H9 (cell line): ENCODE measurements around the gene BEGAIN. TPM values are rescaled to one million over a fixed set of nuclear protein-coding genes. Genes with fewer than 3 reads are reported as not detected.

Source experiments
- DNase-seq: peaks from one replicate; pipeline ENCODE4 v3.0.0-alpha.2; 2017
- H2AFZ ChIP-seq: one replicate; pipeline ENCODE4 v1.6.1; 2013; ENCODE audit warnings: mild to moderate bottlenecking, low read length, control low read depth, moderate library complexity
- H2AK5ac ChIP-seq: 2 replicates; pipeline ENCODE4 v1.6.1; 2013; ENCODE audit warnings: low read length, control low read depth, mixed read lengths; ENCODE audit not compliant: insufficient read length
- H2BK120ac ChIP-seq: one replicate; pipeline ENCODE4 v1.6.1; 2013; ENCODE audit warnings: low read depth, mild to moderate bottlenecking, low read length, control low read depth, inconsistent platforms; ENCODE audit not compliant: poor library complexity, severe bottlenecking
- H2BK12ac ChIP-seq: 2 replicates; pipeline ENCODE4 v1.6.1; 2013; ENCODE audit warnings: low read length, control low read depth, mixed read lengths, low read depth; ENCODE audit not compliant: insufficient read length
- H2BK15ac ChIP-seq: 2 replicates; pipeline ENCODE4 v1.6.1; 2013; ENCODE audit warnings: low read depth, low read length, control low read depth
- H2BK20ac ChIP-seq: one replicate; pipeline ENCODE4 v1.6.1; 2013; ENCODE audit warnings: low read depth, mild to moderate bottlenecking, low read length, control low read depth, inconsistent platforms; ENCODE audit not compliant: poor library complexity, severe bottlenecking
- H2BK5ac ChIP-seq: 2 replicates; pipeline ENCODE4 v1.6.1; 2013; ENCODE audit warnings: low read length, control low read depth, mixed read lengths; ENCODE audit not compliant: insufficient read length
- H3K14ac ChIP-seq: 2 replicates; pipeline ENCODE4 v1.6.1; 2013; ENCODE audit warnings: low read length, control low read depth; ENCODE audit not compliant: insufficient read depth
- H3K18ac ChIP-seq: 2 replicates; pipeline ENCODE4 v1.6.1; 2013; ENCODE audit warnings: low read depth, mild to moderate bottlenecking, mixed read lengths, low read length, control low read depth; ENCODE audit not compliant: insufficient read length
- H3K23ac ChIP-seq: 2 replicates; pipeline ENCODE4 v1.6.1; 2013; ENCODE audit warnings: low read length, control low read depth, mixed read lengths, low read depth; ENCODE audit not compliant: insufficient read length
- H3K23me2 ChIP-seq: 2 replicates; pipeline ENCODE4 v1.6.1; 2013; ENCODE audit warnings: low read depth, mild to moderate bottlenecking, mixed read lengths, low read length, control low read depth; ENCODE audit not compliant: insufficient read length, poor library complexity, severe bottlenecking
- H3K27ac ChIP-seq: 2 replicates; pipeline ENCODE4 v1.5.1; 2013; ENCODE audit warnings: low read length, control low read depth, mixed read lengths, low read depth; ENCODE audit not compliant: insufficient read length
- H3K27me3 ChIP-seq: 2 replicates; pipeline ENCODE4 v1.6.1; 2013; ENCODE audit warnings: low read length, control low read depth, inconsistent platforms; ENCODE audit not compliant: insufficient read depth
- H3K4ac ChIP-seq: 2 replicates; pipeline ENCODE4 v1.6.1; 2013; ENCODE audit warnings: low read depth, mild to moderate bottlenecking, control low read depth, inconsistent platforms, low read length, moderate library complexity
- H3K4me1 ChIP-seq: 2 replicates; pipeline ENCODE4 v1.6.1; 2013; ENCODE audit warnings: low read length, control low read depth, inconsistent platforms; ENCODE audit not compliant: insufficient read depth
- H3K4me2 ChIP-seq: 2 replicates; pipeline ENCODE4 v1.6.1; 2013; ENCODE audit warnings: low read length, control low read depth, mixed read lengths; ENCODE audit not compliant: insufficient read length, insufficient read depth
- H3K56ac ChIP-seq: 2 replicates; pipeline ENCODE4 v1.6.1; 2013; ENCODE audit warnings: low read depth, mild to moderate bottlenecking, mixed read lengths, low read length, control low read depth; ENCODE audit not compliant: insufficient read length
- H3K79me1 ChIP-seq: 2 replicates; pipeline ENCODE4 v1.6.1; 2013; ENCODE audit warnings: low read depth, mild to moderate bottlenecking, moderate library complexity, low read length, control low read depth, inconsistent platforms; ENCODE audit not compliant: insufficient read depth, poor library complexity, severe bottlenecking
- H3K79me2 ChIP-seq: 2 replicates; pipeline ENCODE4 v1.6.1; 2013; ENCODE audit warnings: low read length, control low read depth, inconsistent platforms; ENCODE audit not compliant: insufficient read depth
- H3K9ac ChIP-seq: 2 replicates; pipeline ENCODE4 v1.6.1; 2013; ENCODE audit warnings: low read length, control low read depth, mixed read lengths; ENCODE audit not compliant: insufficient read length; ENCODE audit errors: extremely low read depth
- H3K9me3 ChIP-seq: one replicate; pipeline ENCODE4 v1.6.1; 2013; ENCODE audit warnings: low read depth, low read length, inconsistent platforms; ENCODE audit not compliant: control insufficient read depth
- H3T11ph ChIP-seq: one replicate; pipeline ENCODE4 v1.6.1; 2013; ENCODE audit warnings: mild to moderate bottlenecking, low read length, control low read depth, inconsistent platforms
- H4K20me1 ChIP-seq: one replicate; pipeline ENCODE4 v1.6.1; 2013; ENCODE audit not compliant: control insufficient read depth, insufficient read length, insufficient read depth
- H4K5ac ChIP-seq: 2 replicates; pipeline ENCODE4 v1.6.1; 2013; ENCODE audit warnings: low read depth, mild to moderate bottlenecking, mixed read lengths, low read length, control low read depth; ENCODE audit not compliant: insufficient read length
- H4K8ac ChIP-seq: replicated peaks from 2 replicates; pipeline ENCODE4 v1.6.1; 2013; ENCODE audit warnings: low read length, control low read depth, mixed read lengths, low read depth; ENCODE audit not compliant: insufficient read length
- H4K91ac ChIP-seq: 2 replicates; pipeline ENCODE4 v1.6.1; 2013; ENCODE audit warnings: low read depth, mild to moderate bottlenecking, moderate library complexity, mixed read lengths, low read length, control low read depth; ENCODE audit not compliant: insufficient read length
- H3K27ac Mint-ChIP-seq, 3 experiments: 2 replicates in 2 of 3; 3 replicates in 1 of 3; pipeline ENCODE4 v1.8.0; 2020 to 2021; ENCODE audit warnings: mixed read lengths in 3 of 3, mild to moderate bottlenecking in 1 of 3, moderate library complexity in 1 of 3
- H3K27me3 Mint-ChIP-seq: 2 replicates; pipeline ENCODE4 v1.8.0; 2021; ENCODE audit warnings: low read depth, mild to moderate bottlenecking, moderate library complexity, mixed read lengths
- H3K36me3 Mint-ChIP-seq, 3 experiments: 2 replicates in 2 of 3; 3 replicates in 1 of 3; pipeline ENCODE4 v1.8.0; 2020 to 2021; ENCODE audit warnings: low read depth in 3 of 3, mixed read lengths in 3 of 3; ENCODE audit not compliant: insufficient read depth in 1 of 3
- H3K4me1 Mint-ChIP-seq, 2 experiments: 2 replicates each; pipeline ENCODE4 v1.8.0; 2020; ENCODE audit warnings: mixed read lengths in 2 of 2
- H3K4me3 Mint-ChIP-seq, 2 experiments: 2 replicates in 1 of 2; 3 replicates in 1 of 2; pipeline ENCODE4 v1.8.0; 2020 to 2021; ENCODE audit warnings: mild to moderate bottlenecking in 2 of 2, mixed read lengths in 2 of 2, moderate library complexity in 1 of 2
- H3K9me3 Mint-ChIP-seq, 2 experiments: 2 replicates in 1 of 2; 3 replicates in 1 of 2; pipeline ENCODE4 v1.8.0; 2020; ENCODE audit warnings: mild to moderate bottlenecking in 2 of 2, mixed read lengths in 2 of 2, moderate library complexity in 1 of 2
- CTCF ChIP-seq: fragments of 200-600 bp; sonication (generic); conservative IDR thresholded peaks from 3 replicates; pipeline ENCODE4 v1.8.0; 2021; ENCODE audit warnings: antibody characterized with exemption, mild to moderate bottlenecking
- WGBS: extraction: QIAGEN DNeasy Blood & Tissue Kit; methylation state at CpG from one replicate; pipeline ENCODE4 v1.1.7; 2013; ENCODE audit warnings: missing lambda C conversion rate, low lambda C conversion rate, mixed read lengths; ENCODE audit not compliant: insufficient read length; ENCODE audit errors: extremely low coverage; 5-methylcytosine and 5-hydroxymethylcytosine counted together
- total RNA-seq: library from RNA; stranded (reverse); gene quantifications from 2 replicates; pipeline ENCODE4 v1.2.1, GENCODE V29; 2021

BEGAIN gene
- total RNA-seq, 1 experiment from 2014 or later: 2.6 TPM

DNA sequence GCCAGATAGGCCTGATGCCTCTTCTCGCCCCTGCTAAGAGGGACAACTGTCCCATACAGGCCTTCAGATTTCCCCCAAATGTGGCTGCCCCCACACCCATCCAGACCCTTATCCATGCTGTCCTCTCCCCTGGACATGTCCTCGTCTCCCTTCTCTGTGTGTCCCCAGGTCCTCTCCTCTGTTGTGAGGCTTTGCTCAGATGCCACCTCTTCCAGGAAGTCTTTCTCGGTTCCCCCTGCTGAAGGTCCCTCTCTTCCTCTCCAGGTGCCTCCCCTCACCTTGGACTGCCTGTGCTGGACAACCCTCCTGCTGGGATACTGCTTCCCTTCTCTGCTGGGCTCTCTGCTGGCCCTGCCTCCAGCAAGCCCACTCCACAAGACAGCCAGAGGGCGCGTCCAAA, 33.7 kb downstream of the BEGAIN start:
- H3K4me3 Mint-ChIP-seq: no peak overlapping the region
- no peaks in the 10 kb centered on the region; the same call in 1 of the 2 replicates for H3K4me1 ChIP-seq
- no CpG with 5 or more reads among the region's 5 CpGs for WGBS

More for the DNA sequence above, 33.7 kb downstream of the BEGAIN start:
- no peak overlapping the region for H2BK12ac ChIP-seq
- TF ChIP-seq CTCF: no peak
- no peak overlapping the region for H2BK20ac ChIP-seq
- no peaks in the 10 kb centered on the region for H3K9me3 ChIP-seq
- H3K9me3 Mint-ChIP-seq: no peaks in the 10 kb centered on the region
- no peaks in the 10 kb centered on the region for H3K36me3 Mint-ChIP-seq
- H2BK15ac ChIP-seq: no peak overlapping the region
- H3K79me1 ChIP-seq: no peaks in the 10 kb centered on the region
- H3K18ac ChIP-seq: no peak overlapping the region
- no peak overlapping the region for H4K91ac ChIP-seq
- H3K4me1 Mint-ChIP-seq: peaks cover 14 to 35% of the 10 kb centered on the region in 2 experiments
- H3K9ac ChIP-seq: no peak overlapping the region
- no peak overlapping the region for H4K8ac ChIP-seq
- no peaks in the 10 kb centered on the region for H4K20me1 ChIP-seq
- no peak overlapping the region for H4K5ac ChIP-seq
- H3K27me3 ChIP-seq: no peaks in the 10 kb centered on the region
- H3K4ac ChIP-seq: no peak overlapping the region
- H3K23me2 ChIP-seq: no peaks in the 10 kb centered on the region
- H2BK120ac ChIP-seq: no peak overlapping the region
- no peak overlapping the region for H3K23ac ChIP-seq
- no peak overlapping the region for H2BK5ac ChIP-seq
- no peak overlapping the region for H2AK5ac ChIP-seq
- DNase-seq: no peak
- no peaks in the 10 kb centered on the region for H3K79me2 ChIP-seq
- H3K27ac ChIP-seq: no peak overlapping the region
- H3K14ac ChIP-seq: no peak overlapping the region; the same call in 1 of the 2 replicates
- no peak overlapping the region for H3K4me2 ChIP-seq
- H3T11ph ChIP-seq: no peak overlapping the region
- no peak overlapping the region for H2AFZ ChIP-seq
- no peak overlapping the region for H3K27ac Mint-ChIP-seq
- H3K56ac ChIP-seq: no peak overlapping the region
- H3K27me3 Mint-ChIP-seq: peaks cover 27% of the 10 kb centered on the region
